GM18519 (cell line): ENCODE data around the gene GGN.

Experiments used
- ATAC-seq: cut with Tn5 transposase; IDR thresholded peaks from one replicate; pipeline ENCODE4 v1.9.1; 2021; ENCODE audit warnings: mild to moderate bottlenecking, moderate library complexity; ENCODE audit not compliant: unreplicated experiment, low FRiP score

GGN gene

GRCh38 chr19:38388349-38389100, 691 bp upstream of the GGN start, which contains the start of gene SPRED3:
SPRED3 (plus strand) TSS chr19:38388697; CDS start chr19:38390303, 1,606 bp downstream.
- ATAC-seq = no peak

GRCh38 chr19:38386971-38387549, 774 bp downstream of the GGN start:
- ATAC-seq = no peak

DNA sequence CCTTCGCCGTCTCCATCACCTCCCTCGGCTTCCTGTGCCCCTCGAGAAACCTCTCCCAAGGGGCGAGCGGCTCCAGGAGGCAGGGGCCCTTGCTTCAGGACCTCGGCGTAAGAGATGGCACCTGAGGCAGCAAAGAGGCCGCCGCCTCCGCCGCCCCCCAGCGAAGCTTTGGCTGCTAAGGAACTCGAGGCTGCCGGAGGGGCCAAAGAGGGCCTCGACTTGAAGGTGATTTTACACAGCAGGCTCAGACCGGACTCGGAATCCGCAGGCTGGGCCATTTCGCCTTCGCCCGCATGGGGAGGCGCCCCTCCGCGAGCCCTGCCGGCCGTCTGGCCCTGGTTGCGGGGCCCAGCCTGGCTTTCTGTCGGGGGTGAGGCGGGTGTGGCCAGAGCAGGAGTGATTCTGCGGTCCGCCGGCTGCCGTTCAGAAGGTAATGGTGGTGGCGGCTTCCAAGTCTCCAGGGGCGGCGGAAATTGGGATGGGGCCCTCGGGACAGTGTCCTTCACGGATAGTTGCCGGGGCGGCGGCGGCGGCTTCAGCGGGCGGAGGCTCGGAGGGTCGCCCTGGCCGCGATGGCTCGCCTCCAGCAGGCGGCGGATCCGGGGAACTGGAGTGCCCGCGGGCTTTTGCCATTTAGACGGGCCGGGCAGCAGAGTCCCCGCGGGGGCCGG, 1.4 kb downstream of the GGN start:
- ATAC-seq = no peak

DNA sequence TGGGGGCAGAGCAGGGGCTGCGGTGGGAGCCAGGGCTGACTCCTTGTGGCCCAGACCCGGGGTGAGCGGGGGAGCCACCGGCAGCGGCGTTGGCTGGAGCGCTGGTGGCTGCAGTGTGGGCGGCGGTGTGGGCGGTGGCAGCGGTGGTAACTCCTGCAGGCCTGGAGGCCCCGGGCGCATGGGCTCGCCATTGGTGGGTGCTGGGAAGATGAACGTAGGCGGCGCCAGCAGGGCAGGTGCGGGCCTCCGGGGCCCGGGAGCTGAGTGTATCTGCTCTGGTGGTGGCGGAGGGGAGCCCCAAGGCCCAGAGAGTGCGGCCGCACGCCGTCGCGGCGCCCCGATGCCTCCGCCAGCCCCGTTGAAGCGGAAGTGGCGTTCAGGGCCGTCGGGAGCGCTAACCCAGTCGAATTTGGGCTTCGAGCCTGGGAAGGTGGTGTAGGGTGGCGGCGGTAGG, 2.0 kb downstream of the GGN start:
- ATAC-seq = no peak

GRCh38 chr19:38385057-38385803, 2.6 kb downstream of the GGN start:
- no peak for ATAC-seq

DNA sequence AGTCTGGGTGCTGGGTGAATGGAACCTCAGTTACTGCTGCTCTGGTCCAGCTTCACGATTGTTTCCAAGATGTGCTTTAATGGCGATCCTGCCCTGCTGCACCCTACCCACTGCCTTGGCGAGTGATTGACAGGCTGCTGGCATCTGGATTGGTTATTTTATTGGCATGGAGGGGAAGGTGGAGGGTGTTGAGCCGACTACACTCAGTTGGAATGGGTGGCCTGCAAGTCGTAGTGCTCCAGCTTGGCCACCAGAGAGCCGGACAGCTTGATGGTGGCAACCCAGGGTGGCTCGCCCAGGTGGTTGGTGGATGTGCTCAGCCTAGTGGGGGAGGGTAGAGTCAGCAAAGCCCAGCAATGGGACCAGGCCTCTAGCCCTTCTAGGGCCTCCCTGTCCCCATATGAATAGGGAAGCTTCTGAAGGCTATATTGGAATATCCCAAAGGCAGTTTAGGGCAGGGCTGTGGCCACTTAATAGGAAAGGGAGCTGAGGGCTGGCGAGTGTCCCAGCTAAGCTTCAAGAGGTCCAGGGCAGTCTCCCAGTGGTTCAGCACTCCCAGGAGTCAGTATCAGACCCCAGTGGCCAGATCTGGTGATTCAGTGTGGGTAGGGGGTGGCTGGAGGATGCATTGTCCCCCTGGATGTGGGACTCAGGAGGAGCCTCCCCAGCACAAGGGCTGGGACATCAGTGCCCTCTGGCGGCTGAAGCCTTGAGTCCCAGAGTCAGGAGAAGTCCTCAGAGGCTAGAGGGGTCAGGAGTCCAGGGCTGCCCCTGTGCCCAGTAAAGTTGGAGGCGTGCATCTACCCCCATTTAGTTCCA, 3.4 kb downstream of the GGN start:
- ATAC-seq = no peak

GRCh38 chr19:38383743-38384142, 4.1 kb downstream of the GGN start:
- no peak for ATAC-seq

GRCh38 chr19:38383184-38383583, 4.7 kb downstream of the GGN start:
- ATAC-seq = no peak

DNA sequence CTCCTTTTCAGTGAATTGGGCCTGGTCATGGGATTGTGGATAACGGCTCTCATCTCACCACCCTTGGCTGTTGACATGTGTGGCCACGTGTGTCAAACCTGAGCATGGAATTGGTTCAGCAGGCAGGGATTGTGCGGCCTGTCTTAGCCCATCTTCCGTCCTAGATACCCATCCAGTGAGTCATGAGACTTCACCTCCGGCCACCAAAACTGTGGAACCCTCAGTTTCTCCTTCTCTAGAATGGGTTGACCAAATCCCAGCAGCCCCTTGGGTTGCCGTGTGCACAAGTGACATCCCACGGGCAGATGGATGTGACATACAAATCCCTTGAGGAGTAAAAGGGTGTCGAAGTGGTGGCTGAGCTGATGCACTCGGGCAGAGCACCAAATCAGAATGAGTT, 6.7 kb downstream of the GGN start:
- no peak for ATAC-seq

DNA sequence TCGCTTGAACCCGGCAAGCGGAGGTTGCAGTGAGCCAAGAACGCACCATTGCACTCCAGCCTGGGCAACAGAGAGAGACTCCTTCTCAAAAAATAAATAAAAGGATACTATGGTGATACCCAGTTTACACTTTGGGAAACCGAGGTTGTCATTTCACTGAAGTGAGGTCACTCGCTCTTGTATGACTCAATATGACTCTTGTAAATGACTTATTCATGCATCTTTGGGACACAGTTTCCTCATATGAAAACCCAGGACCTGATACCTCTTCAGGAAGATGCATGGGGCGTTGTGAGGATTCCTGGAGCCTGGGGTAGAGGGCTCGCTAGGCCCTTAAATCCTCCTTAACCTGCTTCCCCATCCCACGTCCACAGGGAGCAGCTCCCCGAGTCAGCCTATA, 9.0 kb downstream of the GGN start:
- ATAC-seq = no peak

DNA sequence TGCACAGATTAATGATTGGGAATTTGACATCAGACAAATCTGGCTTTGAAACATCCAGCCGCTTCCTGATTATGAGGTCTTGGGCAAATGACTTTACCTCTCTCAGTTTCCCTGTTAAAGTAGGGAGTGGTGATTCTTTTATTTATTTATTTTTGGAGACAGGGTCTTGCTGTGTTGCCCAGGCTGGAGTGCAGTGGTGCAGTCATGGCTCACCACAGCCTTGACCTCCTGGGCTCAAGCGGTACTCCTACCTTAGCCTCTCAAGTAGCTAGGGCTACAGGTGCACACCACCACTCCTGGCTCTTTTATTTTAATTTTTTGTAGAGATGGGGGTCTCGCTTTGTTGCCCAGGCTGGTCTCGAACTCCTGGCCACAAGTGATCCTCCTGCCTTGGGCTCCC, 10.8 kb downstream of the GGN start:
- ATAC-seq = no peak

DNA sequence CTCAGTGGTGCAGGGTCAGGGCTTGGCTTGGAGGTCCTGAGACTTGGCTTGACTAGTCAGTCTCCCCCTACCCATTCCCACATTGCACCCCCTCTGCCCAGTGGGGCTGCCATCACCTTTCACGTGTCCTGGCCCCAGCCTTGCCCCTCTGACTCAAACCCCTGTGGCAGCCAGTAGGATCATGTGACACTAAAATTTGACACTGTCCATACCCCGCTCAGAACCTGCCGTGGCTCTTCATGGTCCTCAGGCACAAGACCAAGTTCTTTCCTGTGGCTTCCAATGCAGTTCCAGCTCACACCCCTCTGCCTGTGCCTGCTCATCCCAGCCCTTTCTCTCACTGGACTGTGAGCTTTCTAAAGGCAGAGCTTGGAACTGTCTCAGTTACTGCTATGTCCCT, 11.3 kb downstream of the GGN start:
- no peak for ATAC-seq

DNA sequence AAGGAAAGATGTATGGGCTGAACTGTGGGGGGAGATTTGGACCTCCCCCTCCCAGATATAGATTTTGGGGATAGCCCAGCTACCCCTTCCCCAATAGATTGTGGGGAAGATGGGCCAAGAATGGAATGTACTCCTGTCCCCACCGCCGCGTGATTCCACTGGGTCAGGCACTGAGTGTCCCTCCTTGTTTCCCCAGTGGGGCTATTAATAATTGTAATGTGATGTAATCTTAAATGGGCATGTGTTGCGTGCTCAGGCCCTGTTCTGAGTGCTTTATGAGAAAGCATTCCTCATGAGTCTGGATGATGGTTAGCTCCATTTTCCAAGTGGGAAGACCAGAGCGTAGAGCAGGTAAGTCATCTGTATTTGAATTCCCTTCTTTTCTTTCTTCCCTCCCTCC, 12.1 kb downstream of the GGN start:
- no peak for ATAC-seq

DNA sequence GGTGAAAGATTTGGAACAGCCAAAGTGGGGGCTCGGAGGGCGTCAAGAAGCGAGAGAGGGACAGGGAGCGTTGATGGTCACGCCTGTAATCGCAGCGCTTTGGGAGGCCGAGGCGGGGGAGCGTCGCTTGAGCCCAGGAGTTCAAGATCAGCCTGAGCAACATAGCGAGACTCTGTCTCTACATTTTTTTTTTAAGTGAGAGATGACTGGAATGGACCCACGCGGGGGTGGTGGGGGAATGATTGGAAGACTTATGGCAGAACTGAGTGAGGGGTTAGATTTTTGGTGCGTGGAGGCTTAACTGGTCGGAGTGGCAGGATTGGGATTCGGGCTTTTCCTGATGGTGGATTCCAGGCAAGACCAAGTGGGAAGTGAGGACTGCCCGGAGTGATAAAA, 12.7 kb downstream of the GGN start:
- no peak for ATAC-seq

GRCh38 chr19:38374332-38375097, 13.3 kb downstream of the GGN start, which contains the start of gene PSMD8:
PSMD8 (plus strand) TSS chr19:38374571; CDS start chr19:38374602, 31 bp downstream.
- ATAC-seq = peak; percentile 79

DNA sequence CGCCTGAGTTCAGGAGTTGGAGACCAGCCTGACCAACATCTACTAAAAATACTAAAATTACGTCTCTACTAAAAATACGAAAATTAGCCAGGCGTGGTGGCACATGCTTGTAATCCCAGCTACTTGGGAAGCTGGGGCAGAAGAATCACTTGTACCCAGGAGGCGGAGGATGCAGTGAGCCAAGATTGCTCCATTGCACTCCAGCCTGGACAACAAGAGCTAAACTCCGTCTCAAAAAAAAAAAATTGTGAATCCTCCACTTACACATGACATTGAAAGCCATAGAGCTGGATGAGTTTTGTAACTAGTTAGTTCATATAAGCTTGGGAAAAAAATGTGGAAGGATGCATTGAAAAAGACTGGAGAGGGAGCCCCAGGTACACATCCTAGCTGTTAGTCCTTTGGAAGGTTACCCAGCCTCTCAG, 13.9 kb downstream of the GGN start:
- ATAC-seq = no peak

DNA sequence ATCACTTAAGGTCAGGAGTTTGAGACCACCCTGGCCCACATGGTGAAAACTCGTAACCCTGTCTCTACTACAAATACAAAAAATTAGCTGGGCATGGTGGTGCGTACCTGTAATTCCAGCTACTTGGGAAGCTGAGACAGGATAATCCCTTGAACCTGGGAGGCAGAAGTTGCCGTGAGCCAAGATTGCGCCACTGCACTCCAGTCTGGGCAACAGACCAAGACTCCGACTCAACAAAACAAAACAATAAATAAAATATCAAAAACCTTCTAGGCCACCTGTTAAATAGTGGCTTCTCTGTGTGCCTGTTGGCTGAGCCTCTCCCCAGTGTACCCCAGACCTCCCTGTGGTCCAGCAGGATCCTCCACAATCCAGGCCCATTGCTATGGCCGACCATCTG, 16.8 kb downstream of the GGN start:
- no peak for ATAC-seq

DNA sequence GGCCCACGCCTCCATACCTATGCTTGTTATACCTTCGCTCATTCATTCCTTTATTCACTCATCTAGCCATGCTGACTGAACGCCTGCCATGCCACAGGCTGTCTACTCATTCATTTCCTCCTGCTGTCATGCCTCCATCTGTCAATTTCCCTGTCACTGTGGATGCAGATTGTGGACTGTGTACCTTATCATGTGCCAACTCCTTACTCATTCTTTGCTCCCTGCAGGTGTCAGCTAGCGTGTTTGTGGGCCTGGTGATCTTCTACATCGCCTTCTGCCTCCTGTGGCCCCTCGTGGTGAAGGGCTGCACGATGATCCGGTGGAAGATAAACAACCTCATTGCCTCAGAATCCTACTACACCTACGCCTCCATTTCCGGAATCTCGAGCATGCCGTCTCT, 17.5 kb downstream of the GGN start:
- ATAC-seq = no peak

DNA sequence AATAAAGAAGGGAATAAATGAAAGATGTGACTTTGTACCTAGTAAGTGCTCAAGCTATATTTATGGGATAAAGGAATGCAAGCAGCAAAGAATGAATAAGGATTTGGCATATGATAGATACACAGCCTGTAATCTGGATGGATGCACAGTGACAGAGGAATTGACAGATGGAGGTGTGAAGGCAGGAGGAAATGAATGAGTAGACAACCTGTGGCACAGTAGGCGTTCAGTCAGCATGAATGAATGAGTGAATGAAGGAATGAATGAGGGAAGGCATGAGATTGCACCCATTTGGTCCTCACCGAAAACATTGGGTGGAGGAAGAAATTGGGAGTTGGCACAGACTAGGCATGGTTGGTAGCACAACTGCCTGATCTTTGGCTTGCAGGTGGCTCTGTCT, 18.2 kb downstream of the GGN start:
- no peak for ATAC-seq
